Natural killer cell (primary cell): Measurements from ENCODE around the gene LRP1B. TPM values are rescaled to one million over a fixed set of nuclear protein-coding genes. Genes with fewer than 3 reads are reported as not detected.

Experiments used
- ATAC-seq, 3 donors: fragments of 150-1000 bp in 2 of 3; fragments of 200-7000 bp in 1 of 3; cut with Tn5 transposase; 1 replicate in 1 of 3; 2 replicates in 2 of 3; pipeline ENCODE4 v1.10.0; 2021; ENCODE audit warnings: mild to moderate bottlenecking in 2 of 3, moderate library complexity in 2 of 3
- DNase-seq, 2 donors: peaks; one replicate each; pipeline versions ENCODE4 v3.0.0 to v3.0.0-alpha.2; 2013 to 2021; ENCODE audit warnings: mixed read lengths in 1 of 2
- H3K27ac ChIP-seq: one replicate; pipeline ENCODE4 v1.5.1; 2013; ENCODE audit warnings: mild to moderate bottlenecking, low read length
- H3K27me3 ChIP-seq: one replicate; pipeline ENCODE4 v1.6.1; 2013; ENCODE audit warnings: low read length; ENCODE audit not compliant: control insufficient read depth, insufficient read depth
- H3K36me3 ChIP-seq: one replicate; pipeline ENCODE4 v1.6.1; 2013; ENCODE audit warnings: low read length; ENCODE audit not compliant: control insufficient read depth, insufficient read depth
- H3K4me1 ChIP-seq: one replicate; pipeline ENCODE4 v1.6.1; 2013; ENCODE audit warnings: low read length; ENCODE audit not compliant: control insufficient read depth, insufficient read depth
- H3K4me3 ChIP-seq: one replicate; pipeline ENCODE4 v1.5.1; 2013; ENCODE audit warnings: low read length
- H3K9me3 ChIP-seq: one replicate; pipeline ENCODE4 v1.6.1; 2013; ENCODE audit warnings: low read length; ENCODE audit not compliant: control insufficient read depth, insufficient read depth
- H3K27ac Mint-ChIP-seq, 2 donors: one replicate each; pipeline ENCODE4 v1.8.0; 2022; ENCODE audit warnings: mild to moderate bottlenecking in 2 of 2, mixed read lengths in 2 of 2, moderate library complexity in 1 of 2
- H3K27me3 Mint-ChIP-seq, 2 donors: one replicate each; pipeline ENCODE4 v1.8.0; 2022; ENCODE audit warnings: low read depth in 2 of 2, mixed read lengths in 2 of 2
- H3K36me3 Mint-ChIP-seq: one replicate; pipeline ENCODE4 v1.8.0; 2022; ENCODE audit warnings: mixed read lengths
- H3K4me1 Mint-ChIP-seq, 2 donors: one replicate each; pipeline ENCODE4 v1.8.0; 2022; ENCODE audit warnings: mixed read lengths in 2 of 2
- H3K4me3 Mint-ChIP-seq: one replicate; pipeline ENCODE4 v1.8.0; 2022; ENCODE audit warnings: mild to moderate bottlenecking, moderate library complexity, mixed read lengths
- H3K9me3 Mint-ChIP-seq, 2 donors: one replicate each; pipeline ENCODE4 v1.8.0; 2022; ENCODE audit warnings: mixed read lengths in 2 of 2
- CTCF ChIP-seq: fragments of 200-600 bp; IDR thresholded peaks from one replicate; pipeline ENCODE4 v1.8.0; 2022; ENCODE audit warnings: antibody characterized with exemption
- WGBS: methylation state at CpG from one replicate; pipeline ENCODE4 v1.1.7; 2013; ENCODE audit warnings: missing lambda C conversion rate; ENCODE audit not compliant: insufficient coverage; 5-methylcytosine and 5-hydroxymethylcytosine counted together
- intact Hi-C: fragments of 100-400 bp; cut with micrococcal nuclease; formaldehyde crosslinking; loops from one replicate; pipeline ENCODE4 v1.14.2; 2022
- total RNA-seq, 4 donors: library from RNA; stranded (reverse); fragments of 120-200 nt in 1 of 4; gene quantifications; one replicate each; pipeline versions ENCODE4 v1.2.3 to v1.2.4, GENCODE V29; 2013 to 2022

Gene LRP1B
- total RNA-seq = under 1 TPM in 1 of 3 donors, not detected in 2; 0.05 TPM
- 1.6 TPM for total RNA-seq (2013)

DNA sequence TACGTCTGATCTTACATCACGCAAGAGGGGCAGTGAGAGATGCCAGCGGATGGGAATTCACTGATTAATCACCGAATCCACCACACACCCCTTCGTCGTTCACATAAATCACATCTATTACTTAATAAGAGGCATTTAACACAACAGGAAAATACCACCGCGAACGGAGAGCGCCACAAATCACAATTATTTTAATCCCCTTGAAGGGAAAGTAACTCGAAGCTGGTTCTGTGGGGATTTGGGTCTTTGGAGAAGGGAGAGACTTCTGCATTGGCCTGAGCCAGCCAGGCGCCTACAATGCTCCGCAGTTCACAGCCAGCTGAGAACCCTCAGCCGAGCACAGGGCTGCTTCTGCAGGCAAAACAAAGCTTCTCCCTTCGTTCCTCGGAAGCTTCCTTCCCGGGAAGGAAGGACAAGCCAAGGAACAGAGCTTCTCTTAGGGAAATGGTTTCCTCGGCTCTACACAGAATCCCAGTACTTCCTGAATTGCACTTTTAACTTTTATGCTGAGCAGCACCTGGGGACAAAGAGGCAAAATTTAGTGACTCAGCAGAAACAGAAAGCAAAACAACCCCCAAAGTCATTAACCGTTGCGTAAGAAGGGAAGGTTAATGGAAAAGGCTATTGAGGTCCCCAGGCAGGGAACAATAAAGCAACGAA is at the start of gene LRP1B:
Gene LRP1B (minus strand): TSS at position 7 of the 660 bp plus-strand sequence. CDS start 287 bp downstream, outside the sequence.
- H3K4me3 ChIP-seq = no peak within 1 kb of the TSS

GRCh38 chr2:142179686-142180085 is 48.9 kb upstream of the LRP1B start:
- intact Hi-C loops = no loop called here
- H3K36me3 Mint-ChIP-seq = no peaks in the 10 kb centered on the region
- no peaks in the 10 kb centered on the region for H3K4me1 ChIP-seq
- no peaks in the 10 kb centered on the region for H3K36me3 ChIP-seq
- H3K4me1 Mint-ChIP-seq = no peaks in the 10 kb centered on the region
- no peak for DNase-seq
- H3K27ac ChIP-seq = no peak overlapping the region
- 100% methylated on average over 1 of the region's 1 CpG for WGBS
- no peak for TF ChIP-seq CTCF
- H3K9me3 ChIP-seq = no peaks in the 10 kb centered on the region
- no peak for ATAC-seq
- no peak overlapping the region for H3K4me3 Mint-ChIP-seq
- H3K27me3 ChIP-seq = no peaks in the 10 kb centered on the region
- peaks cover 7 to 11% of the 10 kb centered on the region in 2 donors for H3K9me3 Mint-ChIP-seq
- no peak overlapping the region for H3K27ac Mint-ChIP-seq
- H3K4me3 ChIP-seq = no peak overlapping the region
- no peaks in the 10 kb centered on the region for H3K27me3 Mint-ChIP-seq

More for the DNA sequence above, at the start of gene LRP1B:
- Histone ChIP-seq H3K27ac (no peak within 1 kb of the TSS), H3K9me3 (no peaks in the 10 kb centered on the region), H3K36me3 (no peaks in the 10 kb centered on the region), H3K4me1 (peaks cover 3% of the 10 kb centered on the region), H3K27me3 (peaks cover 13% of the 10 kb centered on the region)
- 3% methylated on average over 17 of the region's 21 CpGs for WGBS
- no peaks in the 10 kb centered on the region for H3K36me3 Mint-ChIP-seq
- H3K27me3 Mint-ChIP-seq = peaks cover 14 to 36% of the 10 kb centered on the region in 2 donors
- TF ChIP-seq CTCF = no peak
- DNase-seq (no peak), ATAC-seq (no peak)
- intact Hi-C loops = no loop called here
- peaks cover 8% of the 10 kb centered on the region in 2 donors for H3K9me3 Mint-ChIP-seq
- H3K27ac Mint-ChIP-seq = no peak within 1 kb of the TSS
- peaks cover 8 to 11% of the 10 kb centered on the region in 2 donors for H3K4me1 Mint-ChIP-seq
- no peak within 1 kb of the TSS for H3K4me3 Mint-ChIP-seq

DNA sequence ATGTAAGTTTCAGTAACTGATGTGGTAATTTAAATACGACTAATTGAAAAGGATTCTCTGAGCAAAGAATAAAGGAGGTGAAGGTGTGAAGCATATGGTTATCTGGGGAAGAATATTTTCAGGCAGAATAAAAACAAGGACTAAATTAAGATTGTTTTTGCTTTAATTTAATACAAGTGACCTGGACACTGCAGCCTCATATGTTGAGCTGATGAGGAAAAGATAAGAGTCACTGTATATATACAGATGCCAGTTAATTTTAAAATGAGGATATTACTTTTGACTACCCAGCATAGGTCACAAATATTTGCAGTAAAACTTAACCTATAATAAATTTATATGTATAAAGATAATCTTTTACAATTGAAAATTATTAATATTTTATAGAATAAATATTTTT is 47.8 kb upstream of the LRP1B start:
- H3K27ac ChIP-seq = no peak overlapping the region
- no peak for ATAC-seq
- intact Hi-C loops = no loop called here
- H3K9me3 ChIP-seq = no peaks in the 10 kb centered on the region
- DNase-seq = no peak
- H3K4me3 Mint-ChIP-seq = no peak overlapping the region
- H3K27me3 Mint-ChIP-seq = no peaks in the 10 kb centered on the region
- TF ChIP-seq CTCF = no peak
- no peaks in the 10 kb centered on the region for H3K4me1 Mint-ChIP-seq
- H3K27ac Mint-ChIP-seq = no peak overlapping the region
- no peaks in the 10 kb centered on the region for H3K27me3 ChIP-seq
- H3K36me3 Mint-ChIP-seq = no peaks in the 10 kb centered on the region
- H3K4me3 ChIP-seq = no peak overlapping the region
- 89% methylated on average over 1 of the region's 1 CpG for WGBS
- H3K36me3 ChIP-seq = no peaks in the 10 kb centered on the region
- no peaks in the 10 kb centered on the region for H3K4me1 ChIP-seq
- H3K9me3 Mint-ChIP-seq = peaks cover 5 to 11% of the 10 kb centered on the region in 2 donors

GRCh38 chr2:142176941-142177340 is 46.1 kb upstream of the LRP1B start:
- Histone ChIP-seq H3K27me3 (no peaks in the 10 kb centered on the region), H3K27ac (no peak overlapping the region), H3K9me3 (no peaks in the 10 kb centered on the region), H3K4me1 (no peaks in the 10 kb centered on the region), H3K36me3 (no peaks in the 10 kb centered on the region), H3K4me3 (no peak overlapping the region)
- H3K36me3 Mint-ChIP-seq = no peaks in the 10 kb centered on the region
- DNase-seq (no peak), ATAC-seq (no peak)
- no peaks in the 10 kb centered on the region for H3K4me1 Mint-ChIP-seq
- H3K27me3 Mint-ChIP-seq = no peaks in the 10 kb centered on the region
- no peak for TF ChIP-seq CTCF
- whole genome bisulfite sequencing = 100% methylated on average over 1 of the region's 1 CpG
- no peak overlapping the region for H3K27ac Mint-ChIP-seq
- H3K4me3 Mint-ChIP-seq = no peak overlapping the region
- intact Hi-C loops = no loop called here
- H3K9me3 Mint-ChIP-seq = peaks cover 2 to 9% of the 10 kb centered on the region in 2 donors
